ENCODE results near the gene PDE6G.
A peak's percentile ranks its signal among the peaks of the same experiment; 100 is the strongest.
"Not testable (repeated sequence)": the region's sequence is repeated elsewhere in the genome, so short reads cannot be mapped to it uniquely, and the experiment has no call there.

Gene PDE6G

GRCh38 chr17:81686614-81687013 lies 30.3 kb upstream of the PDE6G start:
- DNase-seq = no peak

- DNase-seq = peak; percentile 83
Observed at GRCh38 chr17:81685108-81685507, 28.8 kb upstream of the PDE6G start.

GRCh38 chr17:81684442-81684911 lies 28.1 kb upstream of the PDE6G start:
- no peak for DNase-seq

GRCh38 chr17:81683584-81684441 lies 27.5 kb upstream of the PDE6G start, which contains the start of the genes ARL16 and HGS:
ARL16 (minus strand) TSS chr17:81683797; CDS start chr17:81683753, 44 bp downstream.
HGS (plus strand) TSS chr17:81684011; CDS start chr17:81684067, 56 bp downstream.
- peak; percentile 100 for DNase-seq

GRCh38 chr17:81683208-81683583 lies 26.9 kb upstream of the PDE6G start:
- no peak for DNase-seq

- no peak for DNase-seq
Observed at GRCh38 chr17:81682565-81683207, 26.3 kb upstream of the PDE6G start.

- no peak for DNase-seq
Observed at GRCh38 chr17:81681672-81682071, 25.3 kb upstream of the PDE6G start.

- DNase-seq = no peak
Observed at GRCh38 chr17:81680150-81680549, 23.8 kb upstream of the PDE6G start.

- DNase-seq = no peak
Observed at GRCh38 chr17:81676906-81677305, 20.6 kb upstream of the PDE6G start.

GRCh38 chr17:81675515-81676221 lies 19.3 kb upstream of the PDE6G start:
- DNase-seq = not testable (repeated sequence)

GRCh38 chr17:81673561-81674258 lies 17.4 kb upstream of the PDE6G start:
- no peak for DNase-seq

GRCh38 chr17:81672954-81673353 lies 16.6 kb upstream of the PDE6G start:
- no peak for DNase-seq

- DNase-seq = no peak
Observed at GRCh38 chr17:81672504-81672903, 16.2 kb upstream of the PDE6G start.

GRCh38 chr17:81667754-81668153 lies 11.4 kb upstream of the PDE6G start:
- peak; percentile 69 for DNase-seq

- DNase-seq = peak; percentile 99
Observed at GRCh38 chr17:81666342-81667191, 10.2 kb upstream of the PDE6G start, which contains the start of the genes CCDC137 and OXLD1. CCDC137 (plus strand) TSS chr17:81666737; CDS start chr17:81666767, 30 bp downstream. OXLD1 (minus strand) TSS chr17:81666605; CDS start chr17:81666577, 28 bp downstream.

GRCh38 chr17:81666092-81666341 lies 9.7 kb upstream of the PDE6G start:
- DNase-seq = no peak

- no peak for DNase-seq
Observed at GRCh38 chr17:81665205-81666091, 9.1 kb upstream of the PDE6G start.

- DNase-seq = no peak
Observed at GRCh38 chr17:81664051-81664470, 7.7 kb upstream of the PDE6G start.

GRCh38 chr17:81662002-81662401 lies 5.7 kb upstream of the PDE6G start:
- DNase-seq = no peak

GRCh38 chr17:81660441-81660840 lies 4.1 kb upstream of the PDE6G start:
- no peak for DNase-seq

- no peak for DNase-seq
Observed at GRCh38 chr17:81659038-81659437, 2.7 kb upstream of the PDE6G start.
